Retina (tissue), 1 donor: ENCODE results near the gene FAM120C.

ENCODE experiments used
- DNase-seq: peaks from one replicate; pipeline ENCODE4 v3.0.0-alpha.2; 2016

The FAM120C gene

DNA sequence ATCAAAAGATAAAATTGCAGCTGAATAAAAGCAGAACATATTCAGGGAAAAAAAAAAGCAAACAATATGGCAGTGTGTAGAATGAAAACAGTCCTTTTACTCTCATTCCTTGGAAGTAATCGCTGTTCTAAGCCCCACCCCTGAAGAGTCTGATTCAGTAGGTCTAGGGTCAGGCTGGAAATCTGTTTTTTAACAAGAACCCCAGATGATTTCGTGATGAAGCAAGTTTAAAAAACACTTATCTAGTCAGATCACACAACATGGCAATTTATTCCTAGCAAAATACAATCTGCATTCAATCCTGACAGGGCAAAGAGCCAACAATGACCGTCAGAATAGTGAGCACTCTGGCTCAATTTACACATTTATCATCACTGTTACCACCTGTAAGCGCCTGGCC, 16.1 kb downstream of the FAM120C start:
- no peak for DNase-seq

DNA sequence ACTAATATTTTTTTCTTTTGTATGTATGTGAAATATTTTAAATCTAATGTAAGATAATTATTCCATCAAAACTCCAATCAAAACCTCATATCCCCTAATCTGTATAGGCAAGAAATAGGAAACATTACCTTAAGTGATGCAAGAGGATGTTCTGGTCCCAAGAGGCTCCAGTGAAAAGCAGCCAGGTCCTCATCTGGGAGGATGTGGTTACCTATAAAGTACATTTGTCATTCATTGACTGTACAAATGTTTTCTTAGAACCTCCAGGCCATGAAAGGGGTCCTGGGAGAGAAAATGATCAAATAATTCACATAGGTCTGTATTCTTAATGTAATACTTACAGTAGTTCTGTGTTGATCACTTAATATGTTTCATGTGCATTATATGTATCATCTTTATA, 25.5 kb downstream of the FAM120C start:
- DNase-seq, result no peak

DNA sequence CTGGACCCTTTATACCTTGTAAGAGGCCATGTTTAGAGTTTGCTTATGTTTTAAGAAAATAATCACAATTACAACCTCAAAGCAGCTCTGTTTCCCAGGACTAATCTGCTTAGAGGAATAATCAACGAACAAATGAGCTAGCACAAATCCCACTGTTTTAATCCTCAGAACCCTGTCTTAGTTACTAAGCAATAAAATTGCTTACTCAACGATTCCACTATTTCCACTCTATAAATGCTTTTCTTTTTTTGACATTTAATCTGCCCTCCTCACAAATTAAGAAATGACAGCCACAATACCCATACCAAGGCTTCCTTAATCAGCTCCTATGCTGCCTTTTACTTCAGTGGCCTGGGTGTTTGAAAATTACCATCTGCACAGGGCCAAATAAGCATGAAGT, 48.8 kb downstream of the FAM120C start:
- DNase-seq, result no peak

DNA sequence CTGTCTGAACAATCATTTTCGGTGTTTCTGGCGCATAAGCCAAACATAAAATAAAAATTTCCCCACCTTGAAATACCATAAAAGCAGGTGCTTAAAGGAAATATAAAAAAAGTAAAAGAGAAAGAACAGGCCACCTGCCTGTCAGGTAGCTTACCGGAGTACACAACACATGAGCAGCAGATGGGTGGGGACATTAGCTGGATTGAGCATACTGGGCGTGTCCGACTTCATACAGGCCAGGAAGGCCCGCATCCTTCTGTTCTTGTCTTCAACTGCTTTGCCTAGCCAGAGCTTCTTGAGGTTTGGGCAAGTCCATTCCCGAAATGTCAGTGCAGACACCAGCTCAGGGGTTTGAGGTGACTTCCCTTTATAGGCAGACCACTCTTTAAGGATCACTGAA, 66.7 kb downstream of the FAM120C start:
- no peak for DNase-seq

DNA sequence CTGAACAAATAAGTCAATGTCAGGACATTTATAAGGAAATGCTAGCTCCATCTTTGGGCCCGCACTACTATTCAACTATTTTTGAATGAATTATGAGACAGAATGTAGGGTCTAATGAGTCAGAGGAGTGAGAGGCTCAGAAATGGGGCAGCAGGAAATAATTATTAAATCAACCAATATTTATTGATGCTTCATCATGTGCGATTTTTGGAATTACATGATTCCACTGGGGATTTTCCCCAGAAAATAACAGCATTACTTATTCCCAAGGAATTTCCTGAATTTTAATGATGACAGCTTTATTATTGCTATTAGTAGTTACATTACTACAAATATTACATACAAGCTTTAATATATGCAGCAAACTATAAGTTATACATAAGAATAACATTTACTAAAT, 89.5 kb downstream of the FAM120C start:
- no peak for DNase-seq

DNA sequence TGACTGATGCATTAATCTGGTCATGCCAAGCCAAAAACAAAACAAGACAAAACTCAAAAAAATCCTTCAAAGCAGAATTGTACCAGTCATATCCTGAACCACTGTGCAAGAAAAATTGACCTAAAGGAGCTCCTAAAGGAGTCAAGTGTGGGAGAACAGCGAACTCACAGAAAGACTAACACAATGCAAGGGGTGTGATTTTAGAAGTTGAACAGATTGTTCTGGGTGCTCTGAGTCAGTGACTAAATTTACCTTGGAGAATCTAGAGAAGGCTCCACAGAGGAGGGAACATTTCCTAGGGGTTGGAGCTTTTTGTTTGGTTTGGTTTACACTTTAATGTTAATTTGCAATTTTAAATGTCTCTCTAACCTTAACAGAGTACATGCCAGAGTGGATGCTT, 89.9 kb downstream of the FAM120C start:
- no peak for DNase-seq

DNA sequence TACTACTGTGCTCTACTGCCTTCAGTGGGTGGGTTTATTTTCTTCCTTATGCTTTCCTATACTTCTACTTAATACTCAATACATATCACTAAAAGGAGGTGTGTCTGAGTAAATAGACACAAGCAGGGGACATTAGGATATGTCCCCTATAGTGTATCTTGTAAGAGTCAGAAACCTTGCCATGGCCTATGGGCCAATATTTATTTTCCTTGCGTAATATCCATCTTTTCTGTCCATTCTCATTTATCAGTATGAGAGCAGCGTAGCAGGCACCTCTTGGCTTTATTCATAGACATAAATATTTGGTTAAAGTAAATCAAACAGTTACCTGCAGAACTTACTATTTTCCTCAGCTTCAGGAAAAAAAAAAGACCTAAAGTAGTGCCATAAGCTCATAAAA, 92.2 kb downstream of the FAM120C start:
- DNase-seq, result no peak

DNA sequence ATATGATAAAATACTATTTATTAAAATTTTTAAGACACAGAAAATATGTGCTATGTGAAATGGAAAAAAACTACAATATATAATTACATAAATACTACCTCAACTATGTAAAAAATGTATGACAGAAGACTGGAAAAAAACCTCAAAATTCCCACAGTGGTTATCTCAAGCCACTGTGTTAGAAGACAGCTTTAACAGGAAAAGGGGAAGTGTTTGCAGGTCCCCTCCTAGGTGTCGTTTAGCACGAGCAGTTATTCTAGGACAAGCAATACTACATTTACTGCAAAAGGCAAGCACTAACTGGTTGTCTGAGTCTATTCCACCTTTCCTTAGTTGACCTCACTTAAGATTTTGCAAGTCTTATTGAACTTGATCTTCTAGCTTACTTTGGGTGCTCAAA, 93.9 kb downstream of the FAM120C start:
- no peak for DNase-seq

DNA sequence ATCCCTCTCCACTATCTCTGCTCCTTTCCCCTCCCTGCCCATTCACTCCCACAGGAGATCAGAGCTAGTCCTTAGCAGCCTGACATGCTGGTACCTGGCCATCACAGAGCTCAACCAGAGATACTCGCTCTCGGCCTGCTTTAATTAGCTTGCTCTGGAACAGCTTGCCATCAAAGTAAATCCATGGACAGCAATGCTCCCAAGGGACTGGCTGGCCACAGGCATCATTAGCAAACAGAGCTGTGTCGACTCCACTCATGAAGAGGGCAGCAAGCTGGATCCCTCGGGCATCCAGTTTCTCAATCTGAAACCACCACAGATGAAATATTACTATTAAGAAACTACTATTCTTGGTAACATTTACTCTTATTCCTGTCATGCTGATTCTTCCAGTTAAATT, 95.4 kb downstream of the FAM120C start:
- peak; percentile 1 for DNase-seq

DNA sequence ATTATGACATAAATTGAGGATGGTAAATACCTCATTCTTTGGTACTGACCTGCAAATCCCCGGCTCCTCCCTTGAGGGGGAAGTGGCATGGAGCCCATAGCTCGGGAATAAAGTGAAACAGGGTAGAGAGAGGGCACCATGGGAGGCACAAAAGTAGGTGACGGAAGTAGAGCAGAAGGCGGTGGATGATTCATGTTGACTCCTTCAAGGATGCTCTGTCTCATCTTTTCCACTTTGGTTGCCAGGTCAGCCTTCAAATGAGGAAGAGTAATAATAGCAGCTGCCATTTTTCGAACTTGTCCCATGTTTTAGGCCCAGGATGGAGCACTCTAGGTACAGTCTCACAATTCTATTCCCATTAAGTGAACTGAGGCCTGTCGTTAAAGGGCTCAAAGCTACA, 97.4 kb downstream of the FAM120C start:
- DNase-seq, result no peak

DNA sequence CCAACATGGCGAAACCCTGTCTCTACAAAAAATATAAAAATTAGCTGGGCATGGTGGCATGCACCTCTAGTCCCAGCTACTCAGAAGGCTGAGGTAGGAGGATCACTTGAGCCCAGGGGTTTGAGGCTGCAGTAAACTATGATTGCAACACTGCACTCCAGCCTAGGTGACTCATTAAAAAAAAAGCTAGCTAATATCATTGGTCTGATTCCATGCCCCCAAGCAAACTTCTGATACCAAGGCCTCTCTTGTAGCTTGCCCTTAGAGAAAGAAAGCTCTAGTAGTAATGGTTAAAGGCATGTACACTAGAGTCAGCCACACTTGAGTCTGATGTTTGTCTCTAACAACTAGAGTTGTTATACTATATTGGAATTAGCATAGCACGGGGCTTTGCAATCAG, 106.2 kb downstream of the FAM120C start:
- DNase-seq, result no peak

DNA sequence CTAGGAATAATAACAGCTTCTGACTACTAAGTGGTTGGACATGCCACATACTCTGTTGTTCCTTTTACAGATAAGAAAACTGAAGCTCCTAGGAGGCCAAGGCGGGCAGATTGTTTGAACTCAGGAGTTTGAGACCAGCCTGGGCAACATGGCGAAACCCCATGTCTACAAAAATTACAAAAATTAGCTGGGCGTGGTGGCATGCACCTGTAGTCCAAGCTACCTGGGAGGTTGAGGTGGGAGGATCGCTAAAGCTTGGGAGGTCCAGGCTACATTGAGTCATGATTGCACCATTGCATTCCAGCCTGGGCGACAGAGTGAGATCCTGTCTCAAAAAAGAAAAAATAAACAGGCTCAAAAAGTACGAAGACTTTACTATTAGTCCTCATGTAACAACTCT, 108.2 kb downstream of the FAM120C start:
- no peak for DNase-seq

DNA sequence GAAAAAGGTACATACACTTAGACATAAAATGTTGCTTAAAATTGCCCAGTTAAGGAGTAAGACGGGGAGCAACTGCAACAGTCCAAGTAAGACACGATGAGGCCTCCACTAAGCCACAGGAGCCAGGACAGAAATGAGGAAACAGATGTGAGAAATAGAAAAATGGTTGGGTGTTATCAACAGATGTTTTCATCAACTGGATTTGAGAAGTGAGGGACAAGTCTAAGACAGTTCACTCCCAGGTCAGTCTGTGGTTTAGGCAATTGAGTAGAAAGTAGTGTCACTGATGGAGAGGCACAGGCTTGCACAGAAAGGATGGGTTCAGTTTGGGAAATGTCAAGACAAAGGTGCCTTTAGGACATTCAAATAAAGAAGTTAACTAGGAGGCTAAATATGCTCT, 115.3 kb downstream of the FAM120C start:
- DNase-seq, result no peak

DNA sequence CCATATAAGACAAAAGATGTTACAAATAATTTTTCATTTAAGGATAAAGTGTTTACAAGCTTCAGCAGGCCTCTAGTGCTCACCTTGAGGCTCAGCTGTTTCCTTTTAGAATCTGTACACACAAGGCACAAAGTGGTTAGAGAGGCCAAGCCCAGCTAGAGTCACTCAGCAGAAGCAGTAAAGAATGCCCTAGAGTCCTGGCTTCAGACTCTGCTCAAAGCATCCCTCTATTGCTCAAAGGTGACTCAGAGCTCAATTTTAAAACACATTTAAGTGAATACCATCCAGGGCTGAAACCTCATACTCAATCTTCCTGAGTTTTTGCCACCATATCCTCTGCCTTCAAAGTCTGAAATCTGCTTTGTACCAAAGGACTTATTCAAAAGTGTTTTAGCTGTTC, 116.2 kb downstream of the FAM120C start:
- DNase-seq, result no peak

DNA sequence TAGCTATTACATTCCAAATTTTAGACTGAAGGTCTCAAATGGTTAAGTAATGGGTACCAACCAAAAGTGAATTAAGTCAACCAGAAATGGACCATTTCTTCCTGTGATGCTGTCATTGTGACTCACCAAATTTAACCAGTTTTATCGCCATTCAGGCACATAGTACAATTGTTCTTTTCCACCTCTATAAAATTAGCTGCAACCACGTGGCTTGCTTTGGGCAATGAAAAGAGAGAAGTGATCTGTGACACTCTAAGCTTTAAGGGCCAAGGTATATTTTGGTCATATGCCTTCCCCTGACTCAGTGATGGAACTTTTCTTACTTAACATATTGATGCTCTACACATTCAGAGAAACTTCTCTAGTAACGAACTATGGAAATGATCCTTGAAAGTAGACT, 118.5 kb downstream of the FAM120C start:
- DNase-seq, result no peak

DNA sequence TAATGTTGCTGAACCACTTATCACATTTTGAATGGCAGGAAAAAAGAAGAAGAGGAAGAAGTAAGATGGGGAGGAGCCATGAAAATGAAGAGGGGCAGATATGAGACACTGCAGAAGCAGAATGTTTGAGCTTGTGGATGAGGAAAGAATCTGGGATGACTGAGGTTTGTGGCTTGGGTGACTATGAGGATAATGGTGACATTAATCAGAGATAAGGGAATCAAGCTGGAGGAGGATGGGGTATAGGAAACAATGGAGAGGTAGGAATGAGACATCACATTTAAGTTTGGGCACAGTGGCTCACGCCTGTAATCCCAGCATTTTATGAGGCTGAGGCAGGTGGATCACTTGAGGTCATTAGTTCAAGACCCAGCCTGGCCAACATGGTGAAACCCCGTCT, 119.7 kb downstream of the FAM120C start:
- no peak for DNase-seq

DNA sequence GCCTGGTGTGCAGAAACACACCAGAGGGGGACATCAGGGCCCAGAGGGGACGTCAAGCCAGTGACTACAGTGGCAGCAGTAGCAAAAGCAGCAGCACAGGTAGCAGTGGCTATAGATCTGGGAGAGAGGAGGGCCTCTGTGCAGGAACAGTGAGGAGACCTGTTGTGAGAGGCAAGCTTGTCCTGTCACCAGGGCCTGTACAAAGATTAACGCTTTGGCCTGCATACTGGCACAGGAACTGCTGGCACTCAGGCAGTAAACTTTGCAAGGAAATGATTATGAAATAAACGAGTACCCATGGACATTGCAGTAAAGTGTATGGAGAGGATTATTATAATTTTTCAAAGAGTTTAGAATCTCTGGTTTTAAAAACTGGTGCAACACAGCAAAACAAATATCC, 133.3 kb downstream of the FAM120C start:
- DNase-seq, result no peak

DNA sequence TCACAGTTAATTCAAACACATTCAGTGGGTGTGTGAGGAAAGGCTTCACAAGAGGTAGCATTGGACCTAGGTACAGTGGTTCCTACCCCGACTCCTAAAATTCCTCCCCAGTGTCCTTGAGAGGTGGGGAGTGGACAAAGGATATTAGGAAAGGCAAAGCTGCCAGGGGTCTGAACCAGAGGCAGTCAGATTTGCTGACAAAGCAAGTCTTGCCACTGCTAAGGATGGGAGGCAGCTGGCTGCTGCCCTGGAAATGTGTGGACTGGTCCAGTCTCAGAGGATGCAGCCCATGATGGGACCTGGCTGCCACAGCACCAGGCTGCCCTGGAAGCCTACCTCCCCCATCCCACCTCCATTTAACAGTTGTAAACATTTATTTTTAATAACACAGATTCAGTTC, 134.6 kb downstream of the FAM120C start:
- DNase-seq, result no peak

DNA sequence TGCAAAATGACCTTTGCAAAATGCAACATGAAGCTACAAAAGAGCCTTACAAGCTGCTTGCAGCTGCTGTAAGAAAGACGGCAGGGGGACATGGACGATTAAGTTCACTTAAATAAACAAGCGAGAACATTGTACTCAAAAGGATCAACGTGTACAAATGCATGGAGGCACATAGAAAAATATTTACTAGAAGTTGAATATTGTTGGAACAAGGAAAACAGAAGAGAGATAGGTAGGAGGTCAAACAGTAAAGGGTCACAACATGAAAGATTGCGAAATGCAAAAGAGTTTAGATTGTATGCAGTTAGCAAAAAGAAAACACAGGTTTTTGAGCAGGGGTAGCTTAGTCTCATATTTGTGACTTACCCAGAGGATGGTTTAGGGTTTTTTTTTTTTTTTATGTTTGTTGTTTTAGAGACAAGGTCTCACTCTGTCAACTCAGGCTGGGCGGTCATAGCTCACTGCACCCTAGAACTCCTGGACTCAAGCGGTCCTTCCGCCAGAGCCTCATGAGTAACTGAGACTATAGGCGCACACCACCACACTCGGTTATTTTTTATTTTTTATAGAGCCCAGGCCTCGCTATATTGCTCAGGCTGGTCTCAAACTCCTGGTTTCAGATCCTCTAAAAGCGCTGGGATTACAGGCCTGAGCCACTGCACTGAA, 137.4 kb downstream of the FAM120C start:
- no peak for DNase-seq

DNA sequence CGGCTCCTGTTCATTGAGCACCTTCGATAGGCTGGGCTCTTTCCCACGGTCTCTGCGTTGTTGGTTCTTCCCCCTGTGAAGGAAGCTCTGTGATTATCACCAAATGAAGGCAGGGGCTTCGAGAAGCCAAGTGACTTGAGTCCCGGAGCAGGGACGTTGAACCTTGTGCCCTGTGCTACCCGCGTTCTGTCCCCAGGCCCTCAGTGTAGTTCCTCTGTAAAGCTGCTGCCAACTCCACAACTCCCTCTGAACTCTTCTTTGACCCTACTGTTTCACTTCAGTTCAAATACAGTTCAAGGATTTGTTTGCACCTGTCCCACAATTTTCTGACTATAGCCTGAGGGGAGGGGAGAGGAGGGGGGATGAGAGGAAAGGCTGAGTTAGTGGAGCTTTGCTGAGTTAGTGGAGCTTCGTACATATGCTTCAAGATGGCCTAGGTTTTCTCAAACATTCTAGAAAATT, 138.1 kb downstream of the FAM120C start:
- DNase-seq, result no peak

DNA sequence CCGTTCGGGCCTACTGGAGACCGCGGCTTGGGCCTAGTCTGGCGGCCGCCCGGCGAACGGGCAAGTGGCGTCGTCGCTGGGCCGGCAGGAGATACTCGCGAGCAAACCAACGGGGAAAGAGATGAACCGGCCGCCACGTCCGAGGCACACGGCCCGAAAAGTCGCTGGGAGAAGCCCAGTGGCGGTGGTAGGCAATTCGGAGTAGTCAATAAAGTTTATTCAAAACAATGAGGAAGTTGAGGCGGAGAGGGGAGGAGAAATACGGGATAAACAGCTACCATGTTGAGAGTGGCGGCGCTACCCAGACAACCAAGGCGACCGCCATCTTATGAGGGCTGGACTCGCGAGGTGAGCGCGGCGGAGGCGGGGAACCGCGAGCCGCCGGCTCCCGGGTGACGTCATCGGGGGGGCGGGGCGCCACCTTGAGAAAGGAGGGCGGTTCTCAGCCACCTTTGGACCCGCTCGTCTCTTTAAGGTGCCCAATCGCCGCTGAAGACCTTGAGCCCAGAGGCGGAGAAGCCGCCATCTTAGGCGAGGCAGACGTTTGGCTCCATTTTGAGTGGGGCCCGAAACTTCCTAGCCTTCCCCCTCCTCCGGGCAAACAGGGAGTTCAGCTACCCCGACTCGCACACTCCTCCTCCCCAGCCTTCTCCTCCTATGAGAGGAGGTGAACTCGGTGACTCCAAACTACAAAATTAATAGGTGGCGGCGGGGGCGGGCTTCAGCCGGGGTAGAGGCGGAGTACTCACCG, 138.8 kb downstream of the FAM120C start, which contains the start of gene PHF8:
Gene PHF8 (minus strand): TSS at position 348 of the 751 bp plus-strand sequence. CDS start 1,745 bp downstream, outside the sequence.
- DNase-seq, result peak; percentile 94

DNA sequence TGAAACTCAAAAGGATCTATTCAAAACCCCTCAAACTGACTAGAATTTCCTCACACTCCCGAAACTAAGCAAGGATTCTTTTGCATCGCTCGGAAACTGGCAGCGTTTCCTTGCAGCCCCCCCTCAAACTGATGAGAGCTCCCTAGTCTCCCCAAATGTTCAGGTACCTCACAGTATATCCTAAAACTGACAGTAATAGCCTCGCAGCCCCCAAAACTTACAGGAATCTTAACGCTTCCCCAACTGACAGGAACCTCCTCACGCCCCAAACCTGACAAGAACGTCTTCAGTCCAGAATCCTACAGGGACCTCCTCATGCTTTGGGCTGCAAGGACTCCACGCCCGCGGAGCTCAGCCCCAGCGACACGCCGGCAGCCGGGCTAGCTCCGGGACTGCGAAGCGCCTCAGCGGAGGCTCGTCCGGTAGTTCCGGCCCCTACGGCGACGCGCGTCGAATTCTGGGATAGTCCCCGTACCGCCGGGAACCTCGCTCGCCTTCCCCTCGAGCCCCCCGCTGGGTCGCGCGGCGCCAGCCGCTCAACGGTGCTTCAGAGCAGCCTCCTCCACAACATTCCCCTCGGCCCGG, 139.4 kb downstream of the FAM120C start:
- no peak for DNase-seq

DNA sequence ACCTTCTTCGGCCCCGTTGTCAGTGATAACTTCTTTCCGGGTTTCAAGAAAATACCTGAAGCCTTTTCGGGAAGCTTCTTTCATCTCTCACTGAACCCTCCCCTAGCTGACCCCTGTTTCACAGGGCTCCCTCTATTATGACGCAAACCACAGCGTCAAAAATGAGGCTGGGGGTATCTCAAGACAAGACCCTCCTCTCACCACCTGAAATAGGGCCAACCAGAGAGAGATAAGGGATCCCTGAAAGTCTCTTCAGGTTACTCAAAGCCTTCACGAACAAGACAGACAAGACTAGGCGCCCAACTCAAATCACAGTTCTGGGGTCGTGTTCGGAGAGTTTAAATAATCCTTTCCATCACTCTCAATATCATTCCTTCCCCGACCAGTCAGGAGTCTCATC, 140.0 kb downstream of the FAM120C start:
- DNase-seq, result peak; percentile 27

DNA sequence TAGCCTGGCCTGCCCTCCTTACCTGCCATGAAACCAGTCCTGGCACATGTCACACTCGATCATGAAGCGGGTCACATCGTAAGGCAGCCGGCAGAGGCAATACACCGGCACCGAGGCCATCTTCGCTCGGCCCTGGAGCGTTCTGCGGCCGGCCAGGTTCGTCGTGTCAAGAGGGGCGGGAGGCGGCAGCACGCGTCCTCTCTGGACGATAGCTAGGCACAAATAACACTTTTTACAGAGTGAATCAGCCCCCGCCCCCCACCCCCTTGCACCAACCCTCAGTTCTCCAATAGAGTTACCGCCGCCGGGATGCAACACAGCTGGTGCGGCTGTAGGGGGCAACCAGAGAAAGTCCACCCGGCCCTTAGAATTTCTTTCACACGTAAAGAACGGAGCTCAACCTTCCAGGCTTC, 140.4 kb downstream of the FAM120C start:
- DNase-seq, result no peak
